OCI-LY1 (cell line): ENCODE results near the gene NUBPL.

Experiments used
- CTCF ChIP-seq: fragments of 200-600 bp; sonication (generic), shearing (Covaris generic); IDR thresholded peaks from 2 replicates; pipeline ENCODE4 v1.5.1; 2017; ENCODE audit warnings: mild to moderate bottlenecking, antibody characterized with exemption, low read length, moderate library complexity, mixed read lengths
- EZH2 ChIP-seq: fragments of 200-600 bp; sonication (generic), shearing (Covaris generic); IDR thresholded peaks from 2 replicates; pipeline ENCODE4 v1.8.0; 2017; ENCODE audit warnings: borderline replicate concordance, mixed run types, mild to moderate bottlenecking, antibody characterized with exemption, low read length, moderate library complexity, mixed read lengths

GRCh38 chr14:31549817-31550216 is 11.4 kb upstream of the NUBPL start:
- TF ChIP-seq CTCF (no peak), EZH2 (no peak)
